Chondrocyte (in vitro differentiated cells): ENCODE results near the gene C3. TPM values are rescaled to one million over a fixed set of nuclear protein-coding genes. Genes with fewer than 3 reads are reported as not detected.
A peak's percentile ranks its signal among the peaks of the same experiment; 100 is the strongest.

Experiments used
- DNase-seq: peaks from one replicate; pipeline ENCODE4 v3.0.0; 2021; ENCODE audit warnings: mixed read lengths, low spot score
- H3K27ac Mint-ChIP-seq: one replicate; pipeline ENCODE4 v1.8.0; 2021; ENCODE audit warnings: mild to moderate bottlenecking, moderate library complexity, mixed read lengths; ENCODE audit not compliant: unreplicated experiment
- H3K27me3 Mint-ChIP-seq: 2 replicates; pipeline ENCODE4 v1.8.0; 2021; ENCODE audit warnings: low read depth, mixed read lengths
- H3K36me3 Mint-ChIP-seq: 2 replicates; pipeline ENCODE4 v1.8.0; 2021; ENCODE audit warnings: low read depth, mixed read lengths
- H3K4me1 Mint-ChIP-seq: 2 replicates; pipeline ENCODE4 v1.8.0; 2021; ENCODE audit warnings: low read depth, mild to moderate bottlenecking, mixed read lengths
- H3K4me3 Mint-ChIP-seq: one replicate; pipeline ENCODE4 v1.8.0; 2021; ENCODE audit warnings: mild to moderate bottlenecking, moderate library complexity, mixed read lengths; ENCODE audit not compliant: unreplicated experiment
- H3K9me3 Mint-ChIP-seq: 2 replicates; pipeline ENCODE4 v1.8.0; 2021; ENCODE audit warnings: low read depth, mixed read lengths
- CTCF ChIP-seq: fragments of 200-600 bp; sonication (generic); IDR thresholded peaks from 2 replicates; pipeline ENCODE4 v1.5.0; 2021; ENCODE audit warnings: antibody characterized with exemption, mild to moderate bottlenecking, moderate library complexity
- total RNA-seq: library from RNA; stranded (reverse); gene quantifications from 3 replicates; pipeline ENCODE4 v1.2.1, GENCODE V29; 2021

Gene C3
- total RNA-seq, 1 donor from 2014 or later, result 0.77 TPM

- Mint-ChIP-seq H3K4me1 (no peaks in the 10 kb centered on the region), H3K4me3 (no peak overlapping the region), H3K27ac (no peak overlapping the region), H3K27me3 (peaks cover 42% of the 10 kb centered on the region), H3K9me3 (no peaks in the 10 kb centered on the region), H3K36me3 (no peaks in the 10 kb centered on the region)
- no peak for TF ChIP-seq CTCF
- peak; percentile 84 for DNase-seq
Measured at GRCh38 chr19:6707658-6708018, 12.8 kb downstream of the C3 start.

- DNase-seq, result peak; percentile 90
- no peak for TF ChIP-seq CTCF
- H3K4me3 Mint-ChIP-seq, result no peak overlapping the region
- H3K36me3 Mint-ChIP-seq, result no peaks in the 10 kb centered on the region
- no peak overlapping the region for H3K27ac Mint-ChIP-seq
- no peaks in the 10 kb centered on the region for H3K9me3 Mint-ChIP-seq
- H3K4me1 Mint-ChIP-seq, result no peaks in the 10 kb centered on the region
- peaks cover 42% of the 10 kb centered on the region for H3K27me3 Mint-ChIP-seq
Measured at GRCh38 chr19:6707011-6707657, 13.3 kb downstream of the C3 start.

GRCh38 chr19:6706633-6706958, 13.9 kb downstream of the C3 start:
- Mint-ChIP-seq H3K9me3 (no peaks in the 10 kb centered on the region), H3K27me3 (peaks cover 45% of the 10 kb centered on the region), H3K27ac (no peak overlapping the region), H3K4me3 (no peak overlapping the region), H3K36me3 (no peaks in the 10 kb centered on the region), H3K4me1 (no peaks in the 10 kb centered on the region)
- DNase-seq, result no peak
- no peak for TF ChIP-seq CTCF

GRCh38 chr19:6705931-6706632, 14.4 kb downstream of the C3 start:
- no peak for TF ChIP-seq CTCF
- no peaks in the 10 kb centered on the region for H3K4me1 Mint-ChIP-seq
- no peaks in the 10 kb centered on the region for H3K36me3 Mint-ChIP-seq
- H3K27ac Mint-ChIP-seq, result no peak overlapping the region
- no peak overlapping the region for H3K4me3 Mint-ChIP-seq
- peak; percentile 42 for DNase-seq
- no peaks in the 10 kb centered on the region for H3K9me3 Mint-ChIP-seq
- peaks cover 40% of the 10 kb centered on the region for H3K27me3 Mint-ChIP-seq

- peak; percentile 12 for DNase-seq
- TF ChIP-seq CTCF, result no peak
- H3K4me1 Mint-ChIP-seq, result no peaks in the 10 kb centered on the region
- H3K36me3 Mint-ChIP-seq, result no peaks in the 10 kb centered on the region
- H3K9me3 Mint-ChIP-seq, result no peaks in the 10 kb centered on the region
- no peak overlapping the region for H3K27ac Mint-ChIP-seq
- no peak overlapping the region for H3K4me3 Mint-ChIP-seq
- peaks cover 19% of the 10 kb centered on the region for H3K27me3 Mint-ChIP-seq
Measured at GRCh38 chr19:6700586-6701316, 19.7 kb downstream of the C3 start.
